ENCODE measurements around the gene RARRES2.
A peak's percentile ranks its signal among the peaks of the same experiment; 100 is the strongest.

RARRES2 gene

GRCh38 chr7:150361807-150362621 lies 20.6 kb upstream of the RARRES2 start:
- no peak for DNase-seq (ENCODE audit: low read depth in 2 of 2)

DNA sequence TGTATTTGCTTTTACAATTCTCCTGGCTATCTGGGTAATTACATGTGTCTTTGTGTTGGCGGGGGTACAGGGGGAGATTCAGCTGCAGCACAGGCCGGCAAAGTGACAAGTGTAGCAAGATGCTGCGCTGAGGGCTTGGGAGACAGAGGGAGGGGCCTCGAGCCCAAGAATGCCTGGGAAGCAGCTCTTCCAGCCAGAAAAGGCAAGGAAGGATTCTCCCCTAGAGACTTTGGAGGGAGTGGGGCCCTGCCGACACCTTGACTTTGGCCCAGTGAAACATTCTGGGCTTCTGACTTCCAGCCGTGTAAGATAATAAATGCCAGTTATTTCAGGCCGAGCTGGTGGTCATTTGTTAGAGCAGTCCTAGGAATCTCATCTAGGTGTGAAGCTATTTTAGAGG lies 20.0 kb upstream of the RARRES2 start:
- DNase-seq (ENCODE audit: low read depth in 2 of 2): no peak

DNA sequence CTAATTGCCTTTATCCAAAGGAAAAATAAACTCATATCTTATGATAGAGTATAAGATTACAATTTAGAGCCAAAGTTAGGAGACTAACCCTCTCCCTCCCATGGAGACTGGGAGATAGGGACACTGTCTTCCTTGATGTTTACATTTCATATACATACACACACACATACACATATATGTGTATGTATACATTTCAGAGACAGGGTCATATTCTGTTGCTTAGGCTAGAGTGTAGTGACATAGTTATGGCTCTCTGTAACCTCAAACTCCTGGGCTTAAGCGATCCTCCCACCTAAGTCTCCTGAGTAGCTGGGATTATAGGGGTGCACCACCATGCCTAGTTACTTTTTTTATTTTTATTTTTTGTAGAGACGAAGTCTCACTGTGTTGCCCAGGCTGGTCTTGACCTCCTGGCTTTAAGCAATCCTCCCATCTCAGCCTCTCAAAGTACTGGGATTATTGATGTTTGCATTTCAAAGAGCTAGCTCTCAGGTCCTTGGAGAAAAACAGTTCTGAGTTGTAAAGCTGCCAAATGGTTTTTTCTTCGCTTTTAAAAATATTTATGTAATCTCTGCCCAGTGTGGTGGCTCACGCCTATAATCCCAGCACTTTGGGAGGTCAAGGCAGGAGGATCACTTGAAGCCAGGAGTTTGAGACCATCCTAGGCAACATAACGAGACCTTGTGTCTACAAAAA lies 19.1 kb upstream of the RARRES2 start:
- DNase-seq (ENCODE audit: low read depth in 2 of 2): no peak

- no peak for DNase-seq (ENCODE audit: low read depth in 2 of 2)
Measured at GRCh38 chr7:150359622-150360362, 18.4 kb upstream of the RARRES2 start.

GRCh38 chr7:150358988-150359621 lies 17.7 kb upstream of the RARRES2 start:
- no peak for DNase-seq (ENCODE audit: low read depth in 2 of 2)

GRCh38 chr7:150358433-150358832 lies 17.0 kb upstream of the RARRES2 start:
- no peak for DNase-seq (ENCODE audit: low read depth in 2 of 2)

GRCh38 chr7:150357771-150358427 lies 16.5 kb upstream of the RARRES2 start:
- DNase-seq (ENCODE audit: low read depth in 2 of 2): no peak

- peak in 1 of 2 donors; percentile 37 for DNase-seq (ENCODE audit: low read depth in 2 of 2)
Measured at GRCh38 chr7:150357270-150357669, 15.8 kb upstream of the RARRES2 start.

DNA sequence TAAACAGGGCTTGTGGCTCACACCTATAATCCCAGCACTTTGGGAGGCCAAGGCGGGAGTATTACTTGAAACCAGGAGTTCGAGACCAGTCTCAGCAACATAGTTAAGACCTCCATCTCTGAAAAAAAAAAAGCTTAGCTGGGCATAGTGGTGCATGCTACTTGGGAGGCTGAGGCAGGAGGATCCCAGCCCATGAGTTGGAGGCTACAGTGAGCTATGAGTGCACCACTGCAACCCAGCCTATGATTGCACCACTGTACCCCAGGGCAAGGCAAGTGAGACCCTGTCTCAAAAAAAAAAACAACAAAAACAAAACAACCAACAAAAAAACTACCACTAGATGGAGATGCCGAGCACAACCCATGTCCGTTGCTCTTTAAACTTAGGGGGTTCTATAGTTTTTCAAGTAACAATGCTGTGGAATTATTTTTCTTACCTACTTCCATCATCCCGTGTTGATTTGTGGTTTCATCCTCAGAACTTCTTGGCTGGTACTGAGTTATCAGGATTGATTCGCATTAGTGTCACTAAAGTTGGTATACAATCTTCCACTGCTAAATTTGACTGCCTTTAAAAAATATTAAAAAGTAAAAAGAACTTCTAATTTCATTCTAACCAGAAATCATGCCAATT lies 15.0 kb upstream of the RARRES2 start:
- no peak for DNase-seq (ENCODE audit: low read depth in 2 of 2)

DNA sequence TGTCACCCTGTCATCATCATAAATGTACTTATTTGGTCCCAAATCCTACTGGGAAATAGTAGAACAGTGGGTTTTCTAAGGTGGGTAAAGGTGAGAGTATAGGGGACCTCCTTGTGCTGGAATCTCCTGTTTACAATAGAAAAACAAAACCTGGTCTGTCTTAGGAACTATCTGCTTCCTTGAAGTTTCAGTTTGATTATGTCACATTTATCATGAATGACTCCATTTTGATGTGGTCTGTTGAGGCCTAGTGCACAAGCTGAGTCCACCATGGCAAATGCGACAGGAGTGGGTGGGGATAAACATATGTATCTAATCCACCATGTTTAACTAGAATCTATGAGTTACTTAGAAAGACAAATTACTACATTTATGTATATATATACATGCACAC lies 14.2 kb upstream of the RARRES2 start:
- DNase-seq (ENCODE audit: low read depth in 2 of 2): no peak

GRCh38 chr7:150351587-150352194 lies 10.3 kb upstream of the RARRES2 start:
- no peak for DNase-seq (ENCODE audit: low read depth in 2 of 2)

DNA sequence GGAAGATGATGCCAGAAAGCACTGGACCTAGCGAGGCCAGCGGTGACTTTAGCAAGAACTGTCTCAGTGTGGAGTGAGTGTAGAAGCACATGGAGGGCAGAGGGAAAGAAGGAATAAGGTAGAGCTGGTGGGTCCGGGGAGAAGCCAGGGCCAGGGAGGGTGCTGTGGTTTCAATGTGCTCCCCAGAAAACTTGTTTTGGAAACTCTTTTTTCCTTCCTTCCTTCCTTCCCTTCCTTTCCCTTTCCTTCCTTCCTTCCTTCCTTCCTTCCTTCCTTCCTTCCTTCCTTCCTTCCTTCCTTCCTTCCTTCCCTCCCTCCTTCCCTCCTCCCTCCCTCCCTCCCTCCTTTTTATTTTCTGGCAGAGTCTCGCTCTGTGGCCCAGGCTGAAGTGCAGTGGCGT lies 5.5 kb upstream of the RARRES2 start:
- no peak for DNase-seq (ENCODE audit: low read depth in 2 of 2)

DNA sequence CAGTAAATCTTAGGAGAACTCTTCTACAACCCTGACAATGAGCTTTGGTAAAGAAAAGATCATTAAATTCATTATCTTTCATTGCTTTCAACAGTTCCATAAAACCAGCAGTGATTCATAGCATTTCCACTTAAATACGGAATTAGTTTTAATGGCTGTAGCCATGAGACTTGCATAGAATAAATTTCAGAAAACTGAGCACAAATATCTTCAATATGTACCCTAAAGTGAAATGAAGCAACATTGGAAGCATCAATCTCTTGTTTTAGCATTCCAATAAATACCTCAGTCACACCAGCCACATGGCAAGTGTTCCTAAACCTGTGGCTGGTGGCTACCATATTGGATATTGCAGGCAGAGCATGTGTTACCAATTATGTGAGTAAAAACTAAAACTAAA lies 3.6 kb upstream of the RARRES2 start:
- no peak for DNase-seq (ENCODE audit: low read depth in 2 of 2)

GRCh38 chr7:150344299-150344698 lies 2.9 kb upstream of the RARRES2 start:
- no peak for DNase-seq (ENCODE audit: low read depth in 2 of 2)

GRCh38 chr7:150343225-150343624 lies 1.8 kb upstream of the RARRES2 start:
- no peak for DNase-seq (ENCODE audit: low read depth in 2 of 2)

- no peak for DNase-seq (ENCODE audit: low read depth in 2 of 2)
Measured at GRCh38 chr7:150342121-150342408, 636 bp upstream of the RARRES2 start.

DNA sequence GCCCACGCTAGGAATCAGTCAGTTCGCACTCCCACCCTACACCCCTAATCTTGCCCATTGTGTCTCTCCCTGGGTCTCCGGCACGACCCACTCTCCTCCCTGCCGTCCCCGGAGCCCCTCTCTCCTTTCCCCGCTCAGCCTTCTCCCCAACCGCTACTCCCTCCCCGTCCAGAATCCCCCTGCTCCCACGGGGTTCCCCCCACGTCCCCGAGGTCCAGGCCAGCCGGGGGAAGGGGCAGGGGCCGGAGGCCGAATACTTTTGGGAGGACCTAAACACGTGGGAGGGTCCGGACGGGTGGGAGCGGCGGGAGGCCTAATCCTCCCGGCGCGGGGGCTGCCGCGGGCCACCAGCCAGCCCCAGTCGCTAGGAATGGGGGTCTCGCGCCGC lies 560 bp downstream of the RARRES2 start:
- no peak for DNase-seq (ENCODE audit: low read depth in 2 of 2)

DNA sequence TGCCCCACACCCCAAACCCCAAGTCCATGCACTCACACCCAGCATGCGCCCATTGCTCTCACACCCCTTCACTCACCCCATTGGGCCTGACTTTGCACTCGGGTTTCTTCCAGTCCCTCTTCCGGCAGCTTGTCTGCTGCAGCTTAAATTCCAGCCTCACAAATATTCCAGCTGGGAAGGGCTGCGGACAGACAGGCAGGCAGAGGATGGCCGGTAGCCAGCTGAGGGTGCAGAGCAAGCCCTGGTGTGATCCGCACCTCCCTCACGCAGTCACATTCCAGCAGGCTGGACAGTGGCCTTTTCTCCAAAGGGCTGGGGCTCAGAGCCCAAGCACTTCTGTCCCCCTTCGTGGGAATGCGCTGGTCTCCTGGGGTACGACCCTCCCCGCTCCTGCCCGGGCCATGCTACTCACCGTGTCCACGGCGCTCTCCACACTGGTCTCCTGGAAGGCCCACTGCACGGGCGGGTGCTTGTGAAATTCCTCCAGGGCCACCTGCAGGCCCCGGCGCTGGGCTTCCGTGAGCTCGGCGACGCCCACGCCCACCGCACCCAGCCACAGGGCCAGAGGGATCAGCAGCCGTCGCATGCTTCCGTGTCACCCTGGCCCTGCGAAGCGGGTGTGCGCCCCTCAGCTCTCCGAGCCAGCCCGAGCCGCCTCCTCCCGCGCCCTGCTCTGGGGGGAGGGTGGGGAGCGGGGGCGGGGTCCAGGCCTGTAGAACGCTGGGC lies 1.2 kb downstream of the RARRES2 start:
- no peak for DNase-seq (ENCODE audit: low read depth in 2 of 2)

GRCh38 chr7:150339409-150339809 lies 2.0 kb downstream of the RARRES2 start:
- no peak for DNase-seq (ENCODE audit: low read depth in 2 of 2)

- no peak for DNase-seq (ENCODE audit: low read depth in 2 of 2)
Measured at GRCh38 chr7:150338166-150338829, 3.1 kb downstream of the RARRES2 start.

Measured in stimulated activated CD4-positive, alpha-beta T cell treated with anti-CD3 and anti-CD28 coated beads, Interleukin-1b, Interleukin-23, amount 100 ng/mL, for 1 hour (primary cell).